ENCODE data around the gene FLNA. TPM values are rescaled to one million over a fixed set of nuclear protein-coding genes. Genes with fewer than 3 reads are reported as not detected.

FLNA gene
- total RNA-seq, 3 donors from 2014 or later, result 164 to 4,590 (median 513) TPM

DNA sequence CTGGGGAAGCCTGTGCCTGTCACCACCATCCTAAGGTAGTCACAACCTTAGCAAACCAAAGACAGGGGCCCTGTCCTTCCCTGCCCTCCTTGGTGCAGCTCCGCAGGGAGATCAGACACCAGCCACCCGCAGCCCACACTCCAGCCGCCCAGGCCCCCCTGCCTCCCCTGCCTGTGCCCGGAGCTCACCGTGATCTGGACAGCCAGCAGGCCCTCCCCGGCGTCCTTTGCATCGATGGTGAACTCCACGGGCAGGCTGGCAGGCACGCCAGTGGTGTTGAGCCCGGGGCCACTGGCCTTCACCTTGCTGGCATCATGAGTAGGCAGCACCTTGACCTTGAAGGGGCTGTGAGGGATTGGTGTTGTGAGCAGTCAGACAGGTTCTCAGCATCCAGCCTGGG lies 16.4 kb downstream of the FLNA start:
- DNase-seq (no peak), ATAC-seq (no peak)
- intact Hi-C loops (cut with DNase I, micrococcal nuclease), result no loop called here
- Histone ChIP-seq H3K4me1 (ENCODE audit: low read depth) (no peaks in the 10 kb centered on the region), H3K4me3 (no peak overlapping the region), H3K9me3 (no peaks in the 10 kb centered on the region), H3K36me3 (ENCODE audit: low read depth) (no peaks in the 10 kb centered on the region)
- TF ChIP-seq, protein P1, sequence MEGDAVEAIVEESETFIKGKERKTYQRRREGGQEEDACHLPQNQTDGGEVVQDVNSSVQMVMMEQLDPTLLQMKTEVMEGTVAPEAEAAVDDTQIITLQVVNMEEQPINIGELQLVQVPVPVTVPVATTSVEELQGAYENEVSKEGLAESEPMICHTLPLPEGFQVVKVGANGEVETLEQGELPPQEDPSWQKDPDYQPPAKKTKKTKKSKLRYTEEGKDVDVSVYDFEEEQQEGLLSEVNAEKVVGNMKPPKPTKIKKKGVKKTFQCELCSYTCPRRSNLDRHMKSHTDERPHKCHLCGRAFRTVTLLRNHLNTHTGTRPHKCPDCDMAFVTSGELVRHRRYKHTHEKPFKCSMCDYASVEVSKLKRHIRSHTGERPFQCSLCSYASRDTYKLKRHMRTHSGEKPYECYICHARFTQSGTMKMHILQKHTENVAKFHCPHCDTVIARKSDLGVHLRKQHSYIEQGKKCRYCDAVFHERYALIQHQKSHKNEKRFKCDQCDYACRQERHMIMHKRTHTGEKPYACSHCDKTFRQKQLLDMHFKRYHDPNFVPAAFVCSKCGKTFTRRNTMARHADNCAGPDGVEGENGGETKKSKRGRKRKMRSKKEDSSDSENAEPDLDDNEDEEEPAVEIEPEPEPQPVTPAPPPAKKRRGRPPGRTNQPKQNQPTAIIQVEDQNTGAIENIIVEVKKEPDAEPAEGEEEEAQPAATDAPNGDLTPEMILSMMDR (IDR thresholded peaks at IDR 0.05), result no peak

DNA sequence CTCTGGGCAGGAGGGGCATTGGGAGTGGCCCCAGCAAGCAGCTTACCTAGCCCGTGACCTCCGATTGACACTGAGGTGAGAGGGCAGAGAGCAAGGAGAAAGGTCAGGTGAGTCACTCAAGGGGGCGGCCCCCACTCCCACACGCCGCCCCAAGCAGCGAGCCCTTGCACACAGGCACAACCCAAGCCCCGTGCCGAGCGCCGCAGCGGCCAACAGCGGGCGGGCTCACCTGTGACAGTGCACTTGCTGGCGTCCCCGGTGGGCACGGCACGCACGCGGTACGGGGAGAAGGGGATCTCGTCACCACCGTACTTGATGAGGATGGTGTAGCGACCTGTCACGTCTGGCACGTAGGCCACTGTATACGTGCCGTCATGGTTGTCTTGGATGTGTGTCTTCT lies 17.2 kb downstream of the FLNA start:
- TF ChIP-seq, protein P1 (IDR thresholded peaks at IDR 0.05), result no peak
- no peak for ATAC-seq

DNA sequence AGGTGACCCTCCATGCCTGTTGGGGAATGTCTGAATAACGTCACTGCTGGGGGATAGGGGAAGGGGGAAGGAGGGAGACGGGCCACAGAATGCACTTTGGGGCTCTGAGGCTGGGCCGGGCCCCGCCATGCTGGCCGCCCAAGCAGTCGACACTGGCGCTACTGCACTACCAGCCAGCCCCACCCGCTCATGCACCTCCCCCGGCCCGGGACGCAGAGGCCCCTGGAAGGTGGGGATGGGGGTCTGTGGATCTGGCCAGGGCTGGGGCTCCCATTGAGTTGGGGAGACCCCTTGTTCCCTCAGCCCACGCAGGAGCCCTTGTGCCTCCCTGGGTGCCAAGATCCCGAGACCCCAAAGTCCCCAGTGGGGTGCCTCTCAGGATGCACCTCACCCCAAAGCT lies 17.8 kb downstream of the FLNA start:
- H3K9me3 ChIP-seq, result no peaks in the 10 kb centered on the region
- intact Hi-C loops (cut with DNase I, micrococcal nuclease), result no loop called here
- TF ChIP-seq, protein P1 (IDR thresholded peaks at IDR 0.05), result no peak
- no peak for ATAC-seq
- no peak overlapping the region for H3K4me3 ChIP-seq
- no peak for DNase-seq
- no peaks in the 10 kb centered on the region for H3K4me1 ChIP-seq (ENCODE audit: low read depth)
- no peaks in the 10 kb centered on the region for H3K36me3 ChIP-seq (ENCODE audit: low read depth)

More for the DNA sequence above, 17.2 kb downstream of the FLNA start:
- Histone ChIP-seq H3K9me3 (no peaks in the 10 kb centered on the region), H3K4me3 (no peak overlapping the region), H3K36me3 (ENCODE audit: low read depth) (no peaks in the 10 kb centered on the region), H3K4me1 (ENCODE audit: low read depth) (no peaks in the 10 kb centered on the region)
- no peak for DNase-seq
- intact Hi-C loops (cut with DNase I, micrococcal nuclease), result no loop called here

DNA sequence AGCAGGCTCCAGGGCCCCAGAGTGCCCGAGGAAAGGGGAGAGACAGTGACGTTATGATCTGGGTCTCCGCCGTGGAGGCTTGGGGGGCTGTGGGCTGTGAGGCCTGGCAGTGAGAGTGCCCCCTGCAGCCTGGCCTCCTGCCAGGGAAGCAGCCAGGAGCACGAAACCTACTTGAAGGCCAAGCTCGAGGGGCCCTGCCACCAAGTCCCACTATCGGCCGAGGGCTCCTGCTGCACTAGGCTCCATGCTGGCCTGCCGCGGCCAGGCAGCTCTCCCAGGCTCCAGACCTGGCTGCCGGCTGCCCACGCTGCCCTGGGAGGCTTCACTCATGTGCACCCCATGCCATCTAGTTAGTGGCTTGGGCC lies 18.7 kb downstream of the FLNA start:
- no peaks in the 10 kb centered on the region for H3K9me3 ChIP-seq
- intact Hi-C loops (cut with DNase I, micrococcal nuclease), result no loop called here
- ATAC-seq (no peak), DNase-seq (no peak)
- H3K36me3 ChIP-seq (ENCODE audit: low read depth), result no peaks in the 10 kb centered on the region
- H3K4me3 ChIP-seq, result no peak overlapping the region
- H3K4me1 ChIP-seq (ENCODE audit: low read depth), result no peaks in the 10 kb centered on the region
- TF ChIP-seq, protein P1 (IDR thresholded peaks at IDR 0.05), result no peak

DNA sequence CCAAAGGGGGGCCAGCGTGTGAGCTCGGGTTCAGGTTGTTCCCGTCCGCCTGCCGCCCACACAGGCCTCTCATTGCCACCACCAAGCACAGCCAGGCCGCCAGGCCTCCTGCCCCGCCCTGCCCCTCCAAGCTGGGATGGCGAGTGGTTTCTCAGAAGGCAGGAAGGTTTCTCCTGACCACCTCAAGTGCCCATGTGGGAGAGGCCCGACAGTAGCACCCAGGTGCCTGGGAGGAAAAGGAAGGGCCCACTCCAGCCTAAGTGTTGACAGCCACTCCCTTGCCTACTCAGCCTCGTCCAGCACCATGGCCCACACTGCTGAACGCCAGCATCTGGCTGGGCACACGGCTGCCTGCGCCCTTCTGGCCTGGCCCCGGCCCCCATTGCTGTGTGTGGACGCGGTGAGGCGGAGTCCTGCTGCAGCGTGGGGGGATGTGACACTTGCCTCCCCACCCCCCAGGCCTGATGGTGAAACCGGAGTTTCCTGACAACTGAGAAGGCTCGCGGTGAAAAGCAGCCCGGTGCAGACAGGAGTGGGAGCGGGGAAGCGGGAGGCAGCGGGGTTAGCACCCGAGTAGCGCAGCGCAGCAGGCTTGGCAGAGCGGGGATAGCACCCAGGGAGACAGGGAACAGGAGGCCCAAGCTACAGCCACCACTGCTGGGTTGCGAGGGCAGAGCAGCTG lies 19.2 kb downstream of the FLNA start:
- intact Hi-C loops (cut with DNase I, micrococcal nuclease), result no loop called here
- ATAC-seq, result no peak
- DNase-seq, result peak in 1 of 3 donors; percentile 43
- TF ChIP-seq, protein P1 (IDR thresholded peaks at IDR 0.05), result no peak
- Histone ChIP-seq H3K4me1 (ENCODE audit: low read depth) (peaks cover 4% of the 10 kb centered on the region), H3K4me3 (no peak overlapping the region), H3K36me3 (ENCODE audit: low read depth) (no peaks in the 10 kb centered on the region), H3K9me3 (no peaks in the 10 kb centered on the region)

DNA sequence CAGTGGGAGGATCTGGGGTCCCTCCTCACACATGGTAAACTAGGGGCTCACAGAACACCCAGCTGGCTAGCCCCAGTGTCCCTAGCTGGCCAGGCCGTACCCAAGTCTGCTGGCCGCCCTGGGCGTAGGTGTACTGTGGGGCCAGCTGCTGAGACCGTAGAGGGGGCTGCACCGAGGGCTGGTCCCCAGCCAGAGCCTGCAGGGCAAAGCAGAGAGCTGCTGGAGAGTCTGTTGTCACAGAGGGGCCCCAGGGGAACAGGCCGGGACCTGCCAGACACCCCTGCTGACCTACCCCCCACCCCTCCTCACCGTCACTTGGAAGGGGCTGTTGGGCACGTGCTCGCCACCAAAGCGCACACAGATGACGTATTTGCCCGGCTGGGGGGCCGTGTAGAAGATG lies 19.9 kb downstream of the FLNA start:
- Histone ChIP-seq H3K4me3 (no peak overlapping the region), H3K4me1 (ENCODE audit: low read depth) (peaks cover 5% of the 10 kb centered on the region), H3K36me3 (ENCODE audit: low read depth) (no peaks in the 10 kb centered on the region), H3K9me3 (no peaks in the 10 kb centered on the region)
- DNase-seq (peak in 1 of 3 donors; percentile 41), ATAC-seq (no peak)
- TF ChIP-seq, protein P1 (IDR thresholded peaks at IDR 0.05), result no peak
- intact Hi-C loops (cut with DNase I, micrococcal nuclease), result no loop called here
